NCI-H1048 (cell line): ENCODE measurements around the gene ARHGAP25.

Experiments used
- DNase-seq: peaks from one replicate; lab custom pipeline; 2025; lab: John Stamatoyannopoulos, UW

The ARHGAP25 gene

GRCh38 chr2:68834737-68835376 lies 100.2 kb downstream of the ARHGAP25 start:
- no peak for DNase-seq

DNA sequence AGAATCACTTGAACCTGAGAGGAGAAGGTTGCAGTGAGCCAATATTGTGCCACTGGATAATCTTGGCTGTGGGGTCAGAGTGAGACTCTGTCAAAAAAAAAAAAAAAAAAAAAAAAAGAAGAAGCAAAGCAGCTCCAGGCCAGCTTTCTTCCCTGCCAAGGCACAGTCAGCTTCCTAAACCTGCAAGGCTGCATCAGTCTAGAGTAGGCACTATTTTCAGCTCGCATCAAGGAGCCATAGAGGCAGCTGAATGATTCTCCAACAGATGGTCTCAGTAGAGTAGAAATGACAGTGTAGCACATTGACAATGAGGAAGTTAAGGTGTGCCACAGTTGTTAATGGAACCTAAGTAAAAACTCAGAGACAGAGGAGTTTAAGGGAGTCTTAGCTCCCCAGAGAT lies 101.0 kb downstream of the ARHGAP25 start:
- no peak for DNase-seq

- DNase-seq, result no peak
Observed at GRCh38 chr2:68837164-68837860, 102.7 kb downstream of the ARHGAP25 start.

DNA sequence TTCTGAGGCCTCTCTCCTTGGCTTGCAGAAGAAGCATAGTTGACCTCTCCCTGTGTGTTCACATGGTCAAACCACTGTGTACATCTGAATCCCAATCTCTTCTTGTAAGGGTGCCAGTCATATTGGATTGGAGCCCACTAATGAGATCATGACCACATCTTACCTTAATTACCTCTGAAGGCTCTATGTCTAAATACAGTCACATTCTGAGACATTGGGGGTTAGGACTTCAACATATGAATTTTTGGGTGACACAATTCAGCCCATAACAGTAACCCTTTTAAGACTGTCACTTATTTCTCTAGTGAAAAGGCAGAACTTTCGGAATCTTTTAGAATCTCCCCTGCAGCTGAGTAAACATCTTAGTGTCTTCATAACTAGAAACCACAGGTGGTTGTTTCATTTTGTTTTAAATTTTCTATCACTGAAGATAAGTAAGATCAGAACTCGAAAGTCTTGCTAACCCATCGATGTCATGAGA lies 103.3 kb downstream of the ARHGAP25 start:
- DNase-seq, result no peak

- DNase-seq, result no peak
Observed at GRCh38 chr2:68838641-68839040, 104.0 kb downstream of the ARHGAP25 start.

DNA sequence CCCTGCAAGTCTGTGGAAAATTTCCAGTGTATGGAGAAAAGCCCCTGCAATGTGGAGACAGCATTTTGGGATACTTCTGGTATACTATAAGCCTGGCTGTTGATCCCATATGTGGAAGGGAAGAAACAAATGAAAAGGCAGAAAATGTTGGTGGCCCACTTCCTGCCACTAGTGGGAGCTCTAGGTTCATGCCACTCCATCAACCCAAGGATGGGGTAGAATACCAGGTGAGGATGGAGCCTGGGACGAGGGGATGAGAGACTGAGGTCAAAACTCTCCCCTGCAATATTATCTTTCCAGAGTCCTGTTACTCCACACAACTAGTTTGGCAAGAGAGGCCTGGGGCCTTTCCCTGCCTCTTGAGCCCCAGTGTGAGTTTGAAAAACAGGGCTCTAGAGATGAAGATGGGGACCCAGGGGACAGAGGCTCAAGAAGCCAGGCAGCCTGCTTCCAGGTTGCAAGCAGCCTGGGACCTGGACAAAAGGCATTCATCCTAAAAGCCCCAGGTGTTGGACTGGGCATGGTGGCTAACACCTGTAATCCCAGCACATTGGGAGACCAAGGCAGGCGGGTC lies 104.7 kb downstream of the ARHGAP25 start:
- no peak for DNase-seq

DNA sequence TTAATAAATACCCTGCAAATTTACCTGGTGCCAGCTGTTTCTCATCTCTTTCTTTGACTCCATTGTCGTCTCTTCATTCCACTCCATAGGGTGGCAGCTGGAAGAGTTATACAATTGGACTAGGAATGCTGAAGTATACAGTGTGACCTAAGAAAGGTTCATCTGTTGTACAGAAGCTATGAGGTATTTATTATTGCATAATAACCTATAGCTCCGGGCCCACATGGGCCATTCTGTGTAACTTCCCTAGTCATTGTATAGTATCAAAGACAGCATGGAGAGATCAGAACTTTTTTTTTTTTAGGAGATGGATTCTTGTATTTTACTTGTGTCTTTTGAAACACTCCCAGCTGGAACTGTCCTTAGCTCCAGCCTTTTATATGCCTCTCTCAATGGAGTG lies 110.4 kb downstream of the ARHGAP25 start:
- no peak for DNase-seq

DNA sequence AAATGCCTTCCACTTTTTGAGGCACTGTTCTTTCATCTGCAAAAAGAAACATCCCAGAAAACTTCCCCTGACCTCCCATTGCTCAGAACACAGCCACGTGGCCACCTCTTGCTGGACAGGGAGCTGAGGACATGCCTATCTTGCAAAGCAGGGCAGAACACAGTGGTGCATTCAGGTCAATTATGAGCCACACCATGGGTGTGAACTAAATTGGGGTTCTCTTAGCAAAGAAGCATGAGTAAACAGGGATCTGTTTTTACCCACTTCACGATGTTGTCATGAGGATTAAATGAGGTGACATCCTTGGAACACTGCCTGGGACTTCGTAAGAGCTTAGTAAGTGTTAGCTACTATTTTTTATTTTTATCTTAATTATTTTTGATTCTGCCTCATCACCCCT lies 111.5 kb downstream of the ARHGAP25 start:
- no peak for DNase-seq

DNA sequence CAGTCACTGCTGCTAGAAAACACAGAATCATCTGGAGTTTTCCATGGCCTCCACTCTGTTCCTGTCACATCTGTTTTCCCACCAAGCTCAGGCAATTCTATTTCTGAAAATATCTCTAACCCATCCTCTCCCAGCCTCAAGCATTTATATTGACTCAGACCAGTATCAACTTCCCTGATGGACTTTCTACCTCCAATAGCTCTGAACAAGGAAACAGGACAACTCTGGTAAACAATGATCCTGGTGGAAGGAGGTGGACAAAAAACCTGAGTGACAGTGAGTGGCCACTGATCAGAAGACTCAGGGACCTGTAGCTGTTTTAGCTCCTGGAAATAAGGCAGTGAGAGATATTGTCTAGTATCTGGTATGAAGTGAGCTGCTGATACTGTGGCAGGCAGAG lies 113.1 kb downstream of the ARHGAP25 start:
- no peak for DNase-seq

GRCh38 chr2:68849579-68850030 lies 115.0 kb downstream of the ARHGAP25 start:
- DNase-seq, result no peak

DNA sequence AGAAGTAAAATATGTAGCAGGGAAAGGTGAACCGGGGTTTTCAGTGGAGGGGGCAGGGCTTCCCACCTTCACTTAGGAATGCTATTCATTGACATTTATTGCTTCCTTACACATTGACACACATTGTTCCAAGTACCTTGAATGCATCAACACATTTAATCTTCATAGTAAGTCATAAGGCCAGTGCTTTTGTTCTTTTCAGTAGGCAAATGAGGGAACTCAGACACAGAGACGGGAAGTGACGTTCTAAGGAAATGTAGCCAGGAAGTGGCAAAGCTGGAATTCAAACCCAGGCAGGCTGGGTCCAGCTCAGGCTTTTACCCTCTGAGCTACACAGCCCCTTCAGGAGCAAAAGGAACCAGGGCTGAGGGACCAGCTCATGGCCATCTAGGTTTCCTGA lies 115.9 kb downstream of the ARHGAP25 start:
- DNase-seq, result no peak

DNA sequence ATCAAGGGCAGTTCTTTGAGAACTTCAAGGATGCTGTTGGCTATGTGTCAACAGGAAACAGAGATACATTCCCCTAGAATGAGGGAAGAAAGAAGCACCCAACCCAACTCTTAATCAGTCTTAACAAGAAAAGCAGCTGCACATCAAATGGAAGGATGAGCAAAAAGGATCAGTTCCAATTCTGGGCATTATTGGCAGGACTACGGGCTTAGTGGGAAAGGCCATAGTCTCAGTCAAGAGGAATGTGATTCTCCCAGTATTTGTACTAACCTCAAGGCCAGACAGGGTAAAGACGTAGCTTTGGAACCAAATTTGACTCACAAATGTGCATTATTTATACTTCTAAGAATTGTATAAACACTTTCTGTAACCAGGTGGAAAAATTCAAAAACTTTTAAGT lies 118.4 kb downstream of the ARHGAP25 start:
- no peak for DNase-seq

GRCh38 chr2:68853915-68854314 lies 119.3 kb downstream of the ARHGAP25 start:
- no peak for DNase-seq

GRCh38 chr2:68854476-68854875 lies 119.9 kb downstream of the ARHGAP25 start:
- DNase-seq, result no peak

- no peak for DNase-seq
Observed at GRCh38 chr2:68855550-68855949, 120.9 kb downstream of the ARHGAP25 start.

GRCh38 chr2:68857202-68857845 lies 122.7 kb downstream of the ARHGAP25 start:
- DNase-seq, result no peak

GRCh38 chr2:68857855-68858456 lies 123.3 kb downstream of the ARHGAP25 start:
- no peak for DNase-seq

- no peak for DNase-seq
Observed at GRCh38 chr2:68860111-68860510, 125.5 kb downstream of the ARHGAP25 start.

DNA sequence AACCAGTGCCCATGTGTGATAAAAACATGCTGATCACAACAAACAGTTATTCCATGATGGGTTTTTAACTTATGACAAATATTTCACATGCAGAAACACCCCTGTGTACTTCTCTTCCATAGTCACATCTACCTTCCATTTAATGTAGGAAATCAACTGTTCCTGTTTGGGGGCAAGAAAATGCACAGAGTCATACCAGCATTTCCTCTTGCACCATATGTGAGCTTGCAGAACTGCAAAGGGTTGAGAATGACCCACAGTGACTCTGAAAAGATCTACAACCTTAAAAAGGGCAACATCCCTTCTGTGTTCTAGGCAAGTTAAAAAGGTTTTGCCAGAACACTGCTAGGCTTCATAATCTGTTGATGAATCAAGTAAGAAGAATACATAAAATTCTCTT lies 126.7 kb downstream of the ARHGAP25 start:
- DNase-seq, result no peak

DNA sequence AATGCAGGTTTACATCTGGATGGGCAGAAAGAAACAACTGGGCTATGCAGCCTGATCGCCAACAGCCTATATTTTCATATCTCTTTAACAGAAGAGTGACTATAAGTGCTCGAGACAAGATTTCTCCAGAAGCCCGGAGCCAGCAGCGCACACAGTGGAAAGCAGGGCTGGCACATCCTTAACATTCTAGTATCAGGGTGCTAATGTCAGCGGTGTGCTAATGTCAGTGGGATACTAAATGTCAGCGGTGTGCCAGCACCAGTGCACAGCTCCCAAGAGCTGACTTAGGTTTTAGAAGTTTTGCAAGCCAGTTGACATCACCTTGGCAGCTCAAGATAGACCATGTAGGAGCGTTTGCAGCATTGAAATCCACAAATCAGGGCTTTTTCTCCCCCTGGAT lies 128.3 kb downstream of the ARHGAP25 start:
- DNase-seq, result no peak

GRCh38 chr2:68863996-68864395 lies 129.4 kb downstream of the ARHGAP25 start:
- DNase-seq, result no peak

DNA sequence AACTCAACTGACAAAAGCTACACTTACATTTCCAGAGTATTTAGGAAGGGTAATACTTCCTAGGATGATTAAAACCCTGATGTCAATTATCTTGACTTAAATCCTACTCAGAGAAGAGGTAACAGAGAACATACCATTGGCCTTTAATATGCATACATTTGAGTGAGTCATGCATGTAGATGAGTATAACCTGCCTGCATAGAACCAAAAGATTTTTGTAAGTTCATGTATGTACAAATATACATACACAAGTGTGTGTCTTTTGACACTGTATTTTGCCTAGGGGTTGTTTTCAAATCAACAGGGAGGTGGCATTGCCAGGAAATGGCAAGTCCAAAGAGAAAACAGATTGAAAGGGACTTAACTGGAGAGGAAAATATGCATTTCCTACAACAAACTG lies 130.5 kb downstream of the ARHGAP25 start:
- DNase-seq, result no peak
